Suppressor macrophage treated with lipopolysaccharide for 4 hours (primary cell): ENCODE measurements around the gene GGCT.
"Not testable (repeated sequence)": the region's sequence is repeated elsewhere in the genome, so short reads cannot be mapped to it uniquely, and the experiment has no call there.

Experiments used
- DNase-seq: peaks from one replicate; pipeline ENCODE4 v3.0.0-alpha.2; 2020

GGCT gene

DNA sequence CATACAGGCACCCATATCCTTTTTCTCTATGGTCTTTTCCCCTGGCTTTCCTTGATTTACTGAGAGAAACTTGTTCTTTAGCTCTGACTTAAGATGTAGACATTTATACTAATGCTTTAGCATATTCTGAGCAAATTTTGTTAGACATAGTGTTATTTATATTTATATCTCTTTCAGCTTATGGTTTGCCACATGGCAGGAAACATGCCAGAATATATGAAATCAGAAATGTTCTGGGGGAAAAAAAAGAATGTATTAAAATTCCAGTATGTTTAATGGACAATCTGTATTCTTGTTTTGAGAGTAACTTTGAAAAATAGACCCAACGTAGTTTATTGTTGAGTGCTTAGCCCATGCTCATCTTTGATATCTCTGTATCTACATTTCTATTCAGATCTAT is 10.1 kb upstream of the GGCT start:
- DNase-seq, result no peak

- DNase-seq, result no peak
These were observed 9.5 kb upstream of the GGCT start for GRCh38 chr7:30514177-30514576.

DNA sequence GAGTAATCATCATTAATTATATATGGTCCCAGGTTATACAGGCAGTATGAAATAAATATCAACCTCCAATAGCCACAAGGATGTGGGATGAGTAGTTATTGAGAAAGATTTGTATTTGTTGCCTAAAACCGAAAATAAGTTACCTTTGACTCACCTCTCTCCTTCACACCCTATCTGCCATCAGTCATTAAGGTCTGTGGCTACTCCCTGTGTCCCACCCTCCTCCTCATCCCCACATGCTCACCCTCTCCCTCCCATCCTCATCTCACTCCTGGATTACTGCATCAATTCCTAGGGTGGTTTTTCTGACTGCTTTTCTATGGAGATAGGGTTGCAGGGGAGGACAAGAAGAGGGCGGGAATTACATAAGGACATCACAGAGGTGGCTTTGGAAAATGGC is 9.1 kb upstream of the GGCT start:
- no peak for DNase-seq

DNA sequence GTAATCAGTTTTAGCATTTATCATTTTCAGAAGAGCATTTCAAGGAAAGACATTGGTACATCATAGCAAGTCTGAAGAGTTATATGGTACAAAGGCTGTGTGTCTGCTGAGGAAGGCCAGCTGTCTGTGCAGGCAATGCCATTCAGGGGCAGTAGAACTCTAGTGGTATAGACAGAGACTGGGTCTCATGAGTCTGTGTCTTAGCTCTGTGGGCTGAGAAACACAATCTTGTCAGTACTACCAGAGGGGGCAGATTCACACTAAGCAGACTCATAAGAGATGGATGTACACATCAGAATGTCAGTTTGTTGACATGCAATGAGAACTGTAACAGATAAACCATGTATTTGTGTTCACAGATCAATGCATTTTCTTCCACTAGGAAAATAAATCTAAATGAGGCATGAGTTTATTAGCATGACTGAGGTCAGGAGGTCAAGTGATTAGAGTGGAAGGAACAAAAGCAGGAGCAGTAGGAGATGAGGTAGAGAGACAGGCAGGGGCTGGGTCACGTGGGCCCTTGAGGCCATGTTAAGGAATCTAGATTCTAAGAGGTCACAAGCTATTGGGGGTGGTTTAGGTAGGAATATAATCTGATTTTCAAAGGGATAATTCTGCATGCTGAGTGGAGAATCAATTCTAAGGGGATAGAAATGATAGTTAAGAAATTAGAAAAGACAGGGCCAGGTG is 7.5 kb upstream of the GGCT start:
- no peak for DNase-seq

GRCh38 chr7:30511494-30511893 is 6.9 kb upstream of the GGCT start:
- no peak for DNase-seq

DNA sequence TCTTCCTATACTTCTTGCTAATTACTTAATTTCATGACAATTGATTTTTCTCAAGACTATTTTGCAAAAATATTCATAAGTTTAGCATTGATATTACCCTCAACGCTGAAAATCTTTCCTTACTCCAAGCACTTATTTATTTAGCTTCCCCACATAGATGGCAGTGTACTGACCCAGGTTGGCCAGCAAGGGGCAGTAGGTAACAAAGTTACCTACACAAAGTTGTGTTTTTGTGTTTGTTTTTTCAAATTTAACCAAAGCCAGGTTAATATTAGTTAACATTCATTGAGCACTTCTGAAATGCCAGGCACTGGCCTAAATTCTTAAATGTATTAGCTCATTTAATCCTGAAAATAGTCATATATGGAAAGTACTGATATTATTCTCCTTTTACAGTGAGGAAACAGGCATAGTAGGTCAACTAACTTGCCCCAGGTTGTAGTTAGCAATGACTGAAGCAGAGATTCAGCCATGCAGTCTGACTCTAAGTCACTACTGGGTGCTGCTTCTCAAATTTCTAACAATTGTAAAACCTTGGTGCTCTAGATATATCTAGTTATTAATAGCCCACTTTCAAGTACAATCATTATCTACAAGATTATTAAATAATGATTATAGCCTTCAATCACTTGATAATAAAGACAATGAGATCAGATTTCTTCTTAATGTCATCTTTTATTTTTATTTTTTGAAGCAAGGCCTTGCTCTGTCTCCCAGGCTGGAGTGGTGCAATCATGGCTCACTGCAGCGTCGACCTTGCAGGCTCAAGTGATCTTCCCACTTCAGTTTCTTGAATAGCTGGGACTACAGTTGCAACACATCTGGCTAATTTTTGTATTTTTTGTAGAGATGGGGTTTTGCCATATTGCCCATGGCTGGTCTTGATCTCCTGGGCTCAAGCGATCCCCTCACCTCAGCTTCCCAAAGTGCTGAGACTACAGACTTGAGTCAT is 5.8 kb upstream of the GGCT start:
- DNase-seq, result peak; percentile 58

DNA sequence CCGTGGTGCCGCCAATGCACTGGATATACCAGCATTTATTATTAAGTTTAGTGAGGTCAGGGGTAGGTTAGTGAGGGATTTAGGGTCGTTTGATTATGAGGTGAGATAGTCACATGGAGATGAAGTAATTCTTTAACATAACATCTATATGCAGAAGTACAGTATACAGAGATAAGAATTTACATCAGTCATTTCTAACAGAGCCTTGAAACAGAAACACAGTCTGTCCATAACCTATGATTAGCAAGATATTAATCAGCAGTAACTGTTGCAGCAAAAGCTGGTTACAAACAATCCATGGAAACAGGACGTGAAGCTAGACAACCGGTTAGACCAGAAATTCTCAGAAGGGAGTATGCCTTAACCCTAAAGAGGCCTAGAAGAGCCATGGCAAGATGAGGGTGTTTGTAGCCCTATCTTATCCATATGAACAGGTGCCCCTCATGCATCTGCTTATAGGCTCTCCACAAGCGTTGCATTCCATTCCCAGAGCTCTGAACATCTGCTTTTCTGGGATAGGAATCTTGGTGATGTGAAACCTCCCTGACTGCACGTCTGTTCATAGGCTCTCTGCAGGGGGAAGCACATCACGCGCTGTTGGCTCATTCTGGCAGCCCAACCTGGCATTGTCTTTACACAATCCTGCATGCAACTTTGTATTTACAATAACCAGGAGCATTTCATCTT is 4.7 kb upstream of the GGCT start:
- not testable (repeated sequence) for DNase-seq

GRCh38 chr7:30507346-30507900 is 2.8 kb upstream of the GGCT start:
- not testable (repeated sequence) for DNase-seq

- DNase-seq, result no peak
These were observed 607 bp upstream of the GGCT start for GRCh38 chr7:30505174-30505697.

DNA sequence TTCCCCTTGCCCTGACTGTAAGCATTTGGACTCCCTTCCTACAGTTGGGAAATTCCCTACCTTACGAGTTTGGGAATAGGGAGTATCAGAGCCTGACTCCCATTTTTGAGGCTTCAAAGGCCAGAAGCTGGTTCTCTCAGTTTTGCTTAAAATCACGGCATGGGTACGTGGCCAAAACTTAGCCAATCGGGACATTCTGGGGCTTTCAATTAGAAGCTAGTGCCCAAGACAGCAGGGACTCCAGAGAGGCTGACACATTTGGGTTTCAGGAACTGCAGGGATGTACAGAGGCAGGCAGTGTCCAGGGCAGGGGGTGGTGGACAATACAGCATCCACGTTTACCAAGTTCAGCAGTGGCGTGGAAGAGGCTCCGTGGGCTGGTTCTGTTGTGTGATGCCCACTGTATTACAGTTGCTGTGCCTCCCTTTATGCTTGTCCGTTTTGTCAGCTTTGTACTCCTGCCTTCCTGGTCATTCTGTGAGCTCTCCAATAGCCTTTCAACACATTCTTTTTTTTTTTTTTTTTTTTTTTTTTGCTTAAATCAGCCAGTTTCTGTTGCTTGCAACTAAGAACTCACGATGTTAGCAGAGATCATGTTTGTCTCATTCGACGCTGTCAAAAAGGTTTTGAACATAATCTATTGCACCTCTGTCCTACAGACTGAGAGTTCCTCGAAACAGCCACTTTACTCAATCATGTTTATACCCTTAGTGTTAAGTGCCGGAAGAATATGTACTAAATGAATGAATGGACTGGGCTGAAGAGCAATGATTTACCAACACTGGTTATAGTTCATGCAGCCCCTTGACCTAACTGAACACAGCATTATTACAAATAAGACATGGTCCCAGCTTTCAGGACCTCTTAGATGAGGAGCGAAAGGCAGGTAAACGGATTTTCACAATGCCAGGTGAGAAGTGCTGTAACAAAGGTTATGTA is 1.1 kb downstream of the GGCT start:
- peak; percentile 16 for DNase-seq

- DNase-seq, result peak; percentile 15
These were observed 2.0 kb downstream of the GGCT start for GRCh38 chr7:30502470-30503251.

DNA sequence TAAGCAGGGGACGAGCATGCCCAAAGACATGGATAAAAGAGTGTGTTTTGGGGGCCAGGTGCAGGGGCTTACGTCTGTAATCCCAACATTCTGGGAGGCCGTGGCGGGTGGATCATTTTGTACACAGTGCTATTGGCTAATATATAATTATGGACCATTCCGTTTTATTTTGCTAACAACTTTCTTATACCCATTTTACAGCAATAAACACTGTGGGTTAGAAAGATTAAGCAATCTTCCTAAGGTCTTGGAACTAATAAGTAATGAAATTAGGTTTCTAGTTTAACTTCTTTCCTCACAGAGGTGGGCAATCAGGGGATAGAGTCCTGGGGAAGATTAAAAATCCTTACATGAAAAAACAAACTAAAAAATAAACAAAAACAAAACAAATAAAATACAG is 3.4 kb downstream of the GGCT start:
- no peak for DNase-seq

- no peak for DNase-seq
These were observed 11.4 kb downstream of the GGCT start for GRCh38 chr7:30493228-30493627.

- no peak for DNase-seq
These were observed 13.2 kb downstream of the GGCT start for GRCh38 chr7:30491417-30491816.

GRCh38 chr7:30487371-30487770 is 17.3 kb downstream of the GGCT start:
- no peak for DNase-seq

GRCh38 chr7:30485667-30486066 is 19.0 kb downstream of the GGCT start:
- no peak for DNase-seq

- DNase-seq, result not testable (repeated sequence)
These were observed 23.2 kb downstream of the GGCT start for GRCh38 chr7:30481416-30481815.

DNA sequence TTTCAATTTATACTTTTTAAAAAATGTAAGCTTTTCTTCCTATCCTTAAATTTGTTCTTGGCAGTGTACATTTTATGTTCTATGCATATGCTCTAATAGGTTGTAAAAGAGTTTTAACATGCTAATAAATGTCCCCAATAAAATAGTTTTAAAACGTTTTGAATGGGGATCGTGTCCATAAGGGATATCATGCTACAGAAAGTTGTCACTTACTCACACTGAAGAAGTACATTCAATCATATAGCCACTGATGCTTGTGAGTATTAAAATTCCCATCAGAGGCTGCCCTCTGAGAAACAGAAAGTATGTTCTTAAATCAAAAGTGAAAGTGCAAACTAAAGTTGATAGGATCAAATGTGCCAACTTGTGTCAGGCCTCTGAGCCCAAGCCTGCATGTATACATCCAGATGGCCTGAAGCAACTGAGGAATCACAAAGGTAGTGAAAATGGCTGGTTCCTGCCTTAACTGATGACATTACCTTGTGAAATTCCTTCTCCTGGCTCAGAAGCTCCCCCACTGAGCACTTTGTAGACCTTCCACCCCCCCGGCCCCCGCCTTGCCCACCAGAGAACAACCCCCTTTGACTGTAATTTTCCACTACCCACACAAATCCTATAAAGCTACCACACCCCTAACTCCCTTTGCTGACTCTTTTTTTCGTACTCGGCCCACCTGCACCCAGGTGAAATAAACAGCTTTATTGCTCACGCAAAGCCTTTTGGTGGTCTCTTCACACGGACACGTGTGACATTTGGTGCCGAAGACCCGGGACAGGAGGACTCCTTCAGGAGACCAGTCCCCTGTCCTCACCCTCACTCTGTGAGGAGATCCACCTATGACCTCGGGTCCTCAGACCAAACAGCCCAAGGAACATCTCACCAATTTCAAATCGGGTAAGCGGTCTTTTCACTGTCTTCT is 25.2 kb downstream of the GGCT start:
- peak; percentile 91 for DNase-seq

GRCh38 chr7:30478349-30479201 is 26.1 kb downstream of the GGCT start, which contains the start of gene NOD1:
TSS of gene NOD1 (minus strand) at chr7:30478784. CDS start at chr7:30456921, 21,863 bp downstream.
- DNase-seq, result peak; percentile 90
